Stimulated activated memory B cell treated with anti-CD40 and anti-IgM and Interleukin-4, amounts not matched to agents 10 μg/mL and 1 μg/mL and 100 μg/mL, for 72 hours (primary cell): ENCODE measurements around the gene ANAPC13.

ENCODE experiments used
- ATAC-seq: fragments of 150-1000 bp; cut with Tn5 transposase; 2 replicates; pipeline ENCODE4 v1.10.0; 2021
- H3K27ac Mint-ChIP-seq: one replicate; pipeline ENCODE4 v1.8.0; 2022; ENCODE audit warnings: mild to moderate bottlenecking, mixed read lengths
- H3K27me3 Mint-ChIP-seq: one replicate; pipeline ENCODE4 v1.8.0; 2022; ENCODE audit warnings: mixed read lengths
- H3K36me3 Mint-ChIP-seq: one replicate; pipeline ENCODE4 v1.8.0; 2022; ENCODE audit warnings: mixed read lengths
- H3K4me1 Mint-ChIP-seq: one replicate; pipeline ENCODE4 v1.8.0; 2022; ENCODE audit warnings: mixed read lengths
- H3K4me3 Mint-ChIP-seq: one replicate; pipeline ENCODE4 v1.8.0; 2022; ENCODE audit warnings: mild to moderate bottlenecking, moderate library complexity, mixed read lengths
- H3K9me3 Mint-ChIP-seq: one replicate; pipeline ENCODE4 v1.8.0; 2022; ENCODE audit warnings: mixed read lengths

ANAPC13 gene

GRCh38 chr3:134447351-134447750 is 38.4 kb downstream of the ANAPC13 start:
- Mint-ChIP-seq H3K36me3 (no peaks in the 10 kb centered on the region), H3K4me3 (no peak overlapping the region), H3K9me3 (peaks cover 15% of the 10 kb centered on the region), H3K4me1 (no peaks in the 10 kb centered on the region), H3K27ac (no peak overlapping the region), H3K27me3 (peaks cover 40% of the 10 kb centered on the region)
- ATAC-seq, result no peak

- peaks cover 40% of the 10 kb centered on the region for H3K27me3 Mint-ChIP-seq
- no peaks in the 10 kb centered on the region for H3K4me1 Mint-ChIP-seq
- no peaks in the 10 kb centered on the region for H3K36me3 Mint-ChIP-seq
- no peak overlapping the region for H3K4me3 Mint-ChIP-seq
- no peak for ATAC-seq
- H3K27ac Mint-ChIP-seq, result no peak overlapping the region
- peaks cover 15% of the 10 kb centered on the region for H3K9me3 Mint-ChIP-seq
Measured at GRCh38 chr3:134446800-134447199, 39.0 kb downstream of the ANAPC13 start.

DNA sequence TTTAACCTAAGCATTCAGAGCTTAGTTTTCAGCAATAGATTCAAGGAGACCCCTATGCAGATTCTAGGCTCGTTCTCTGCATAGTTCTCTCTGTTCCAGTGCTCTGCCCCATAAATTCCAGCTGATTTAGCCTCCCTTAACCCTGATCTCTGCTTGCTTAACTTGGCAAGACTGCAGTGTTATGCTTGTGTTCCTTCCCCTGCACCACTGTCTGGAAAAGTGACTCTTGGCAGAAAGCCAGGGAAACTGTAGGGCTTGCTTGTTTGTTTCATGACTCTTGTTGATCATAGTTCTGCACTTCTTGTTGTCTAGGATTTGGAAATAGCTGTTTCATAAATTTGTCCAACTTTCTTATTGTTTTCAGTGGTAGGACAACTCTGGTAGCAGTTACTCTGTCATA is 40.1 kb downstream of the ANAPC13 start:
- Mint-ChIP-seq H3K27ac (no peak overlapping the region), H3K9me3 (peaks cover 15% of the 10 kb centered on the region), H3K4me1 (no peaks in the 10 kb centered on the region), H3K36me3 (no peaks in the 10 kb centered on the region), H3K27me3 (peaks cover 47% of the 10 kb centered on the region), H3K4me3 (no peak overlapping the region)
- ATAC-seq, result no peak

DNA sequence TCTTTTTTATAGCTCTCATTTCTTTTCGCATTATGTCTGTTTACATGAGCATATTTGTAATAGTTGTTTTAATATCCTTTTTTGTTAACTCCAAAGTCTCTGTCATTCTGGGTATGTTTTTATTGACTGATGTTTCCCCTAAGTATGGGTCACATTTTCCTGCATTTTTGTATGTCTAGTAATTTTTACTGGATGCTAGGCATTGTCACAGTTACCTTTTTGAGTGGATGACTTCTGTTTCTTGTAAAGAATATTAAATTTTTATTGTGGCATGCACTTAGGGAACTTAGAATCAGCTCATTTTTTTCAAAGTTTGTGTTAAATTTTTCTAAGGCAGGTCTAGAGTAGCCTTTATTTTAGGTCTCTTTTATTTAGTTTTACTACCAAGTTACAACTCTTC is 40.7 kb downstream of the ANAPC13 start:
- Mint-ChIP-seq H3K27ac (no peak overlapping the region), H3K9me3 (peaks cover 15% of the 10 kb centered on the region), H3K27me3 (peaks cover 52% of the 10 kb centered on the region), H3K4me3 (no peak overlapping the region), H3K4me1 (no peaks in the 10 kb centered on the region), H3K36me3 (no peaks in the 10 kb centered on the region)
- no peak for ATAC-seq

DNA sequence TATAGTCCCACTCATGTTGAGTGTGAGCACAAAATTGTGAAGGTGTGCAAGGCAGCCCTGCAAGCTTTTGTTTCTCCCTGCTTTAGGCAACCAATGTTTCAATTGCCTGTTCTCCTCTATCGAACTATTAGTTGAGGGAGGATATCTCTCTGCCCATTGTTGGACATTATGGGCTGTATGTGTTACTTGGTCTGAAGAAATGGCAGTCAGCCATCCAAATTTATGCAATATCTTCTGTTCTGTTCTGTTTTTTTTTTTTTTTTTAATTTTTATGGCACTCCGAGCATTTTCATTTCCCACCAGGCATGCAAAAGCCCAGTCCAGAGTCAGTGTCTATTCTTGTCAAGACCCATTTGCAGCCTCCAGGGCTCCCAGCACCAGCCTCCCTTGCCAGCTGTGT is 44.0 kb downstream of the ANAPC13 start:
- H3K4me3 Mint-ChIP-seq, result no peak overlapping the region
- H3K36me3 Mint-ChIP-seq, result no peaks in the 10 kb centered on the region
- peaks cover 44% of the 10 kb centered on the region for H3K27me3 Mint-ChIP-seq
- no peaks in the 10 kb centered on the region for H3K4me1 Mint-ChIP-seq
- H3K27ac Mint-ChIP-seq, result no peak overlapping the region
- no peak for ATAC-seq
- peaks cover 15% of the 10 kb centered on the region for H3K9me3 Mint-ChIP-seq

DNA sequence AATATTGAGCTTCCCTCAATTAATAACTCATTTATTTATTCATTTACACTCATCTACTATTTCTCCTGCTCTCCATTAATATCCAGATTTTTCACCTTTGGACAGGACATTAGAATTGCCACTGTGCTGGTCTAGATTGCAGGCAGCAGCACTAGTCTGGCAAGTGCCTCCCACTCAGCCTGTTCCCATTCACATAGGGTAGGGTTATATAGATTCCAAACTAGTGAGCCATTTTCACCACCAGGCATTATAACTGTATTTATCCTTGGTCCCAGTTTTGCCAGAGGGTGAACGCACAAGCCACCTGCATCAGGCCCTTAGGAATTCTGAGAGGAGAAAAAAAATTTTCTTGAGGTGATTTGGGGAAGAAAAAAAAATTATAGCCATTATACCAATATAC is 44.5 kb downstream of the ANAPC13 start:
- no peaks in the 10 kb centered on the region for H3K36me3 Mint-ChIP-seq
- no peak for ATAC-seq
- H3K27me3 Mint-ChIP-seq, result peaks cover 39% of the 10 kb centered on the region

GRCh38 chr3:134437211-134437752 is 48.5 kb downstream of the ANAPC13 start:
- Mint-ChIP-seq H3K4me3 (no peak overlapping the region), H3K4me1 (no peaks in the 10 kb centered on the region), H3K27me3 (peaks cover 30% of the 10 kb centered on the region), H3K9me3 (peaks cover 3% of the 10 kb centered on the region), H3K27ac (no peak overlapping the region), H3K36me3 (no peaks in the 10 kb centered on the region)
- ATAC-seq, result no peak

More for the DNA sequence above, 44.5 kb downstream of the ANAPC13 start:
- no peaks in the 10 kb centered on the region for H3K4me1 Mint-ChIP-seq
- no peak overlapping the region for H3K27ac Mint-ChIP-seq
- peaks cover 12% of the 10 kb centered on the region for H3K9me3 Mint-ChIP-seq
- no peak overlapping the region for H3K4me3 Mint-ChIP-seq

GRCh38 chr3:134432236-134432635 is 53.5 kb downstream of the ANAPC13 start:
- Mint-ChIP-seq H3K9me3 (peaks cover 3% of the 10 kb centered on the region), H3K27me3 (peaks cover 13% of the 10 kb centered on the region), H3K4me3 (no peak overlapping the region), H3K4me1 (no peaks in the 10 kb centered on the region), H3K36me3 (no peaks in the 10 kb centered on the region), H3K27ac (no peak overlapping the region)
- ATAC-seq, result no peak

- peaks cover 3% of the 10 kb centered on the region for H3K9me3 Mint-ChIP-seq
- H3K4me1 Mint-ChIP-seq, result no peaks in the 10 kb centered on the region
- H3K4me3 Mint-ChIP-seq, result no peak overlapping the region
- no peaks in the 10 kb centered on the region for H3K36me3 Mint-ChIP-seq
- H3K27ac Mint-ChIP-seq, result no peak overlapping the region
- H3K27me3 Mint-ChIP-seq, result peaks cover 13% of the 10 kb centered on the region
- ATAC-seq, result no peak
Measured at GRCh38 chr3:134430950-134431445, 54.8 kb downstream of the ANAPC13 start.

GRCh38 chr3:134430174-134430573 is 55.6 kb downstream of the ANAPC13 start:
- Mint-ChIP-seq H3K27me3 (peaks cover 7% of the 10 kb centered on the region), H3K4me1 (no peaks in the 10 kb centered on the region), H3K36me3 (no peaks in the 10 kb centered on the region), H3K9me3 (peaks cover under 1% of the 10 kb centered on the region), H3K4me3 (no peak overlapping the region), H3K27ac (no peak overlapping the region)
- ATAC-seq, result no peak

DNA sequence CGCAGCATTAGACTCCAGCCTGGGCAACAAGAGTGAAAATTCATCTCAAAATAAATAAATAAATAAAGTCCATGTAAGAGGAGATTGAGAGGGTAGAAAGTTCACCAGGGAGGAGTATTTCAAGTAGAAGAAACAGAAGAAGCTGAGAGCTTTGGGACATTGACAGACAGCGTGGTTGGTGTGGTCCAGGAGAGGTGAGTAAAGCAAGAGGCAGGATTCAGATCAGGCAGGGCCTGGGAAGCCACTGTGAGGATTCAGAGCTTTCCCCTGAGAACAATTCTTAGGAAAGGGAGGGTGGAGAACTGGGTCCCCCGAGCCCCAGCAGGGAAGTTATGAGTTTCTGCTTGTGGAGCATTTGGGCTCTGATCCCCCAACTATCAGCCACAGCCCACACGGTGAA is 57.4 kb downstream of the ANAPC13 start:
- Mint-ChIP-seq H3K27me3 (peaks cover 5% of the 10 kb centered on the region), H3K27ac (no peak overlapping the region), H3K9me3 (no peaks in the 10 kb centered on the region), H3K4me1 (no peaks in the 10 kb centered on the region), H3K4me3 (no peak overlapping the region), H3K36me3 (no peaks in the 10 kb centered on the region)
- ATAC-seq, result no peak
